ENCODE data around the gene HSPA1A.

The HSPA1A gene

DNA sequence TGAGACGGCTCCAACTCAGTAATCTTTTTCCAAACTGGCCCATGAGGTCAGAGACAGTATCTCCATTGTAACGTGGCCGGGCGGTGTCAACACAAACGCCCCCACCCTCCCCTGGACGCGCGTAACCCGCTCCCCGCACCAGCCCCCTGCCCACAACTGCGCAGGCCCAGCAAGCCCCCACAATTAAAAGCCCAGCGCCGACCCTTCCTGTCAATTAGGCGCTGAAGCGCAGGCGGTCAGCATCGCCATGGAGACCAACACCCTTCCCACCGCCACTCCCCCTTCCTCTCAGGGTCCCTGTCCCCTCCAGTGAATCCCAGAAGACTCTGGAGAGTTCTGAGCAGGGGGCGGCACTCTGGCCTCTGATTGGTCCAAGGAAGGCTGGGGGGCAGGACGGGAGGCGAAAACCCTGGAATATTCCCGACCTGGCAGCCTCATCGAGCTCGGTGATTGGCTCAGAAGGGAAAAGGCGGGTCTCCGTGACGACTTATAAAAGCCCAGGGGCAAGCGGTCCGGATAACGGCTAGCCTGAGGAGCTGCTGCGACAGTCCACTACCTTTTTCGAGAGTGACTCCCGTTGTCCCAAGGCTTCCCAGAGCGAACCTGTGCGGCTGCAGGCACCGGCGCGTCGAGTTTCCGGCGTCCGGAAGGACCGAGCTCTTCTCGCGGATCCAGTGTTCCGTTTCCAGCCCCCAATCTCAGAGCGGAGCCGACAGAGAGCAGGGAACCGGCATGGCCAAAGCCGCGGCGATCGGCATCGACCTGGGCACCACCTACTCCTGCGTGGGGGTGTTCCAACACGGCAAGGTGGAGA lies at the start of gene HSPA1A, which contains the start of gene HSPA1L:
TSS of gene HSPA1A (plus strand) at position 519 of the 814 bp plus-strand sequence. CDS start at position 733, 214 bp downstream.
TSS of gene HSPA1L (minus strand) at position 259 of the 814 bp plus-strand sequence. CDS start 3,311 bp downstream, outside the sequence.
- Histone ChIP-seq H3K36me3 (ENCODE audit: control insufficient read depth, insufficient read depth, low read length) (no peaks in the 10 kb centered on the region), H3K27me3 (replicated peaks; ENCODE audit: control insufficient read depth, insufficient read depth, low read length) (no peaks in the 10 kb centered on the region), H3K4me3 (replicated peaks; ENCODE audit: low read depth, low read length) (peak within 1 kb of the TSS; percentile 57)
- TF ChIP-seq, protein P1, sequence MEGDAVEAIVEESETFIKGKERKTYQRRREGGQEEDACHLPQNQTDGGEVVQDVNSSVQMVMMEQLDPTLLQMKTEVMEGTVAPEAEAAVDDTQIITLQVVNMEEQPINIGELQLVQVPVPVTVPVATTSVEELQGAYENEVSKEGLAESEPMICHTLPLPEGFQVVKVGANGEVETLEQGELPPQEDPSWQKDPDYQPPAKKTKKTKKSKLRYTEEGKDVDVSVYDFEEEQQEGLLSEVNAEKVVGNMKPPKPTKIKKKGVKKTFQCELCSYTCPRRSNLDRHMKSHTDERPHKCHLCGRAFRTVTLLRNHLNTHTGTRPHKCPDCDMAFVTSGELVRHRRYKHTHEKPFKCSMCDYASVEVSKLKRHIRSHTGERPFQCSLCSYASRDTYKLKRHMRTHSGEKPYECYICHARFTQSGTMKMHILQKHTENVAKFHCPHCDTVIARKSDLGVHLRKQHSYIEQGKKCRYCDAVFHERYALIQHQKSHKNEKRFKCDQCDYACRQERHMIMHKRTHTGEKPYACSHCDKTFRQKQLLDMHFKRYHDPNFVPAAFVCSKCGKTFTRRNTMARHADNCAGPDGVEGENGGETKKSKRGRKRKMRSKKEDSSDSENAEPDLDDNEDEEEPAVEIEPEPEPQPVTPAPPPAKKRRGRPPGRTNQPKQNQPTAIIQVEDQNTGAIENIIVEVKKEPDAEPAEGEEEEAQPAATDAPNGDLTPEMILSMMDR (IDR thresholded peaks at IDR 0.05; ENCODE audit: insufficient read depth, low read length, poor library complexity, severe bottlenecking): no peak
- DNase-seq (ENCODE audit: extremely low read depth, insufficient read length): peak; percentile 79

- no peaks in the 10 kb centered on the region for H3K27me3 ChIP-seq (replicated peaks; ENCODE audit: control insufficient read depth, insufficient read depth, low read length)
- H3K4me3 ChIP-seq (replicated peaks; ENCODE audit: low read depth, low read length): no peak overlapping the region
- H3K36me3 ChIP-seq (ENCODE audit: control insufficient read depth, insufficient read depth, low read length): peaks cover 16% of the 10 kb centered on the region
- TF ChIP-seq, protein P1 (IDR thresholded peaks at IDR 0.05; ENCODE audit: insufficient read depth, low read length, poor library complexity, severe bottlenecking): no peak
- no peak for DNase-seq (ENCODE audit: extremely low read depth, insufficient read length)
Observed at GRCh38 chr6:31765559-31765909, 49.8 kb upstream of the HSPA1A start.

- Histone ChIP-seq H3K4me3 (replicated peaks; ENCODE audit: low read depth, low read length) (no peak overlapping the region), H3K27me3 (replicated peaks; ENCODE audit: control insufficient read depth, insufficient read depth, low read length) (no peaks in the 10 kb centered on the region), H3K36me3 (ENCODE audit: control insufficient read depth, insufficient read depth, low read length) (peaks cover 12% of the 10 kb centered on the region)
- TF ChIP-seq, protein P1 (IDR thresholded peaks at IDR 0.05; ENCODE audit: insufficient read depth, low read length, poor library complexity, severe bottlenecking): no peak
- no peak for DNase-seq (ENCODE audit: extremely low read depth, insufficient read length)
Observed at GRCh38 chr6:31765910-31766794, 49.2 kb upstream of the HSPA1A start.

GRCh38 chr6:31767096-31767645 lies 48.2 kb upstream of the HSPA1A start:
- no peak overlapping the region for H3K4me3 ChIP-seq (replicated peaks; ENCODE audit: low read depth, low read length)
- peaks cover 5% of the 10 kb centered on the region for H3K36me3 ChIP-seq (ENCODE audit: control insufficient read depth, insufficient read depth, low read length)
- TF ChIP-seq, protein P1 (IDR thresholded peaks at IDR 0.05; ENCODE audit: insufficient read depth, low read length, poor library complexity, severe bottlenecking): no peak
- no peak for DNase-seq (ENCODE audit: extremely low read depth, insufficient read length)
- no peaks in the 10 kb centered on the region for H3K27me3 ChIP-seq (replicated peaks; ENCODE audit: control insufficient read depth, insufficient read depth, low read length)

DNA sequence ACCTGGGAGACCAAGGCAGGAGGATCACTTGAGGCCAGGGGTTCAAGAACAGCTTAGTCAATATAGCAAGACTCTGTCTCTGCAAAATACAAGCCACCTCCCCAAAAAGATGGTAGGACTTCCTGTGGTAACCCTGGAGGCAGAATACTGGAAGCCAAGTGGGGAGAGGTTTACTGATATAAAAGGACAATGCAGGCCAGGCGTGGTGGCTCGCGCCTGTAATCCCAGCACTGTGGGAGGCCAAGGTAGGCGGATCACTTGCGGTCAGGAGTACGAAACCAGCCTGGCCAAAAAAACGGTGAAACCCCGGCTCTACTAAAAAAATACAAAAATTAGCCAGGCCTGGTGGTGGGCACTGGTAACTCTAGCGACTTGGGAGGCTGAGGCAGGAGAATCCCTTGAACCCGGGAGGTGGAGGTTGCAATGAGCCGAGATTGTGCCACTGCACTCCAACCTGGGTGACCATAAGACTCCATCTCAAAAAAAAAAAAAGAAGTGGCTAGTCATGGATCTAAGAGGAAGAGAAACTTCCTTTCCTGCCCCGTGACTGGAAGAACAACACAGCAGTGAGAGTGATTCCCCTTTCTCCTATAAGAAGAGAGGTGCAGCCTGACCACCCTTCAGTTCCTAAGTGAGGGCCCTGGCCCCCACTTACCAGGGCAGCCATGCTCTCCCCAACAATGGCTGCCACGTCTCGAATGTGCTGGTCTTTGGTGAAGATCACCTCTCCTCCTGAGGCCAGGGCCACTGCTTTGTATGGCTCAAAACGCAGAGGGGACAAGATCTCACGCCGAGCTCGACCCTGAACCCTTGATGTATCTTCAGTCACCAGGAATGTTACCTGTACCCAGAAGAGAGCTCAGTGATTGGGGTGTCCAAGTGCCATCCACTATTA lies 46.7 kb upstream of the HSPA1A start:
- no peak for DNase-seq (ENCODE audit: extremely low read depth, insufficient read length)
- H3K36me3 ChIP-seq (ENCODE audit: control insufficient read depth, insufficient read depth, low read length): peaks cover 2% of the 10 kb centered on the region; the same call in 1 of the 2 replicates
- H3K27me3 ChIP-seq (replicated peaks; ENCODE audit: control insufficient read depth, insufficient read depth, low read length): no peaks in the 10 kb centered on the region
- TF ChIP-seq, protein P1 (IDR thresholded peaks at IDR 0.05; ENCODE audit: insufficient read depth, low read length, poor library complexity, severe bottlenecking): no peak
- no peak overlapping the region for H3K4me3 ChIP-seq (replicated peaks; ENCODE audit: low read depth, low read length)
